Hepatocyte (in vitro differentiated cells): ENCODE data around the gene TGFB1I1. TPM values are rescaled to one million over a fixed set of nuclear protein-coding genes. Genes with fewer than 3 reads are reported as not detected.
A peak's percentile ranks its signal among the peaks of the same experiment; 100 is the strongest.

Experiments used
- DNase-seq: peaks from one replicate; pipeline ENCODE4 v3.0.0-alpha.2; 2016; ENCODE audit warnings: low spot score
- H2AFZ ChIP-seq: fragments of 200-600 bp; sonication (generic); 2 replicates; pipeline ENCODE4 v1.6.0; 2016; ENCODE audit warnings: antibody characterized with exemption, mild to moderate bottlenecking
- H3K27ac ChIP-seq: fragments of 200-600 bp; sonication (generic); 2 replicates; pipeline ENCODE4 v1.5.1; 2016; ENCODE audit warnings: mild to moderate bottlenecking
- H3K27me3 ChIP-seq: fragments of 200-600 bp; sonication (generic); 2 replicates; pipeline ENCODE4 v1.6.1; 2016
- H3K36me3 ChIP-seq: fragments of 200-600 bp; sonication (generic); replicated peaks from 2 replicates; pipeline ENCODE4 v1.5.1; 2016; ENCODE audit warnings: low read depth; ENCODE audit not compliant: insufficient read depth
- H3K4me1 ChIP-seq: fragments of 200-600 bp; sonication (generic); 2 replicates; pipeline ENCODE4 v1.5.1; 2016; ENCODE audit warnings: mild to moderate bottlenecking, moderate library complexity; ENCODE audit not compliant: insufficient read depth
- H3K4me2 ChIP-seq: fragments of 200-600 bp; sonication (generic); 2 replicates; pipeline ENCODE4 v1.6.0; 2016
- H3K4me3 ChIP-seq: fragments of 200-600 bp; sonication (generic); 2 replicates; pipeline ENCODE4 v1.5.1; 2016; ENCODE audit warnings: mild to moderate bottlenecking
- H3K79me2 ChIP-seq: fragments of 200-600 bp; sonication (generic); 2 replicates; pipeline ENCODE4 v1.6.0; 2017; ENCODE audit warnings: mild to moderate bottlenecking
- H3K9me2 ChIP-seq: fragments of 200-600 bp; sonication (generic); replicated peaks from 2 replicates; pipeline ENCODE4 v1.6.0; 2017; ENCODE audit warnings: mild to moderate bottlenecking; ENCODE audit not compliant: insufficient read depth
- H3K9me3 ChIP-seq: fragments of 200-600 bp; sonication (generic); 2 replicates; pipeline ENCODE4 v1.5.1; 2016; ENCODE audit warnings: low read depth, mild to moderate bottlenecking
- H4K20me1 ChIP-seq: fragments of 200-600 bp; sonication (generic); 2 replicates; pipeline ENCODE4 v1.6.0; 2016; ENCODE audit warnings: mild to moderate bottlenecking; ENCODE audit not compliant: insufficient read depth, poor library complexity, severe bottlenecking
- CTCF ChIP-seq: fragments of 200-600 bp; sonication (generic); IDR thresholded peaks from 2 replicates; pipeline ENCODE4 v1.5.1; 2016; ENCODE audit warnings: antibody characterized with exemption, mild to moderate bottlenecking; ENCODE audit not compliant: poor library complexity
- EZH2 ChIP-seq: fragments of 200-600 bp; sonication (generic); IDR thresholded peaks from 2 replicates; pipeline ENCODE4 v1.6.1; 2016; ENCODE audit warnings: antibody characterized with exemption, mild to moderate bottlenecking, borderline replicate concordance
- EZH2phosphoT487 ChIP-seq: fragments of 200-600 bp; sonication (generic); IDR thresholded peaks from one replicate; pipeline ENCODE4 v1.6.1; 2018; ENCODE audit warnings: antibody characterized with exemption, mild to moderate bottlenecking, low read depth, moderate library complexity; ENCODE audit not compliant: unreplicated experiment, severe bottlenecking
- WGBS: methylation state at CpG from one replicate; pipeline ENCODE4 v1.1.6; 2016; ENCODE audit warnings: low lambda C conversion rate; ENCODE audit errors: missing lambda C conversion rate; 5-methylcytosine and 5-hydroxymethylcytosine counted together
- polyA plus RNA-seq: library from polyadenylated mRNA; unstranded; fragments of >200 nt; fragmentation: Nextera tagmentation; extraction: Ambion mirVana; gene quantifications from 2 replicates; pipeline ENCODE4 v1.2.1, GENCODE V29; 2016
- total RNA-seq: library from RNA; depleted of rRNA; stranded (reverse); fragments of >200 nt; gene quantifications from 2 replicates; pipeline ENCODE4 v1.2.3, GENCODE V29; 2014

TGFB1I1 gene
- total and polyA plus RNA-seq, 2 experiments from 2014 or later, result 15.7 to 34.8 TPM

- DNase-seq, result no peak
- Histone ChIP-seq H3K9me3 (no peaks in the 10 kb centered on the region), H4K20me1 (no peaks in the 10 kb centered on the region), H3K9me2 (no peaks in the 10 kb centered on the region), H2AFZ (peak overlapping the region; percentile 80), H3K27me3 (no peaks in the 10 kb centered on the region), H3K4me2 (peak overlapping the region; percentile 77), H3K36me3 (no peaks in the 10 kb centered on the region), H3K27ac (peak overlapping the region; percentile 95), H3K4me1 (peaks cover 22% of the 10 kb centered on the region), H3K79me2 (peaks cover 35% of the 10 kb centered on the region), H3K4me3 (peak overlapping the region; percentile 62)
- TF ChIP-seq EZH2, result no peak
- no peak for TF ChIP-seq EZH2phosphoT487
- 42% methylated on average over 6 of the region's 6 CpGs for WGBS
Measured at GRCh38 chr16:31508706-31509195, 36.8 kb downstream of the TGFB1I1 start.

GRCh38 chr16:31513126-31513525 is 41.2 kb downstream of the TGFB1I1 start:
- no peak overlapping the region for H3K4me3 ChIP-seq
- H3K79me2 ChIP-seq, result peaks cover 14% of the 10 kb centered on the region
- DNase-seq, result no peak
- TF ChIP-seq CTCF (no peak), EZH2phosphoT487 (no peak), EZH2 (no peak)
- H3K9me2 ChIP-seq, result no peaks in the 10 kb centered on the region
- no peaks in the 10 kb centered on the region for H3K27me3 ChIP-seq
- no peak overlapping the region for H3K4me2 ChIP-seq
- no peaks in the 10 kb centered on the region for H3K36me3 ChIP-seq
- H3K27ac ChIP-seq, result no peak overlapping the region
- no peaks in the 10 kb centered on the region for H3K9me3 ChIP-seq
- peaks cover 11% of the 10 kb centered on the region for H3K4me1 ChIP-seq
- H4K20me1 ChIP-seq, result no peaks in the 10 kb centered on the region
- H2AFZ ChIP-seq, result no peak overlapping the region
- WGBS, result 75% methylated on average over 6 of the region's 6 CpGs

GRCh38 chr16:31513884-31514283 is 41.9 kb downstream of the TGFB1I1 start:
- no peak overlapping the region for H3K4me2 ChIP-seq
- H3K36me3 ChIP-seq, result no peaks in the 10 kb centered on the region
- H3K4me3 ChIP-seq, result no peak overlapping the region
- no peak for TF ChIP-seq EZH2
- TF ChIP-seq CTCF, result no peak
- no peak for TF ChIP-seq EZH2phosphoT487
- no peaks in the 10 kb centered on the region for H4K20me1 ChIP-seq
- peaks cover 13% of the 10 kb centered on the region for H3K79me2 ChIP-seq
- H3K9me3 ChIP-seq, result no peaks in the 10 kb centered on the region
- H3K9me2 ChIP-seq, result no peaks in the 10 kb centered on the region
- H3K4me1 ChIP-seq, result peaks cover 11% of the 10 kb centered on the region
- no peaks in the 10 kb centered on the region for H3K27me3 ChIP-seq
- no peak overlapping the region for H2AFZ ChIP-seq
- DNase-seq, result no peak
- no peak overlapping the region for H3K27ac ChIP-seq

- no peak overlapping the region for H3K4me3 ChIP-seq
- H3K79me2 ChIP-seq, result no peaks in the 10 kb centered on the region
- no peaks in the 10 kb centered on the region for H4K20me1 ChIP-seq
- no peaks in the 10 kb centered on the region for H3K4me1 ChIP-seq
- WGBS, result 82% methylated on average over 4 of the region's 4 CpGs
- no peak overlapping the region for H3K27ac ChIP-seq
- no peaks in the 10 kb centered on the region for H3K36me3 ChIP-seq
- H3K4me2 ChIP-seq, result no peak overlapping the region
- no peaks in the 10 kb centered on the region for H3K9me3 ChIP-seq
- TF ChIP-seq CTCF, result no peak
- no peak for TF ChIP-seq EZH2
- H3K9me2 ChIP-seq, result no peaks in the 10 kb centered on the region
- no peak overlapping the region for H2AFZ ChIP-seq
- no peaks in the 10 kb centered on the region for H3K27me3 ChIP-seq
- no peak for DNase-seq
Measured at GRCh38 chr16:31517800-31518402, 45.9 kb downstream of the TGFB1I1 start.
